GM06990 (cell line): ENCODE results near the gene GAS1.

Source experiments
- DNase-seq: peaks from one replicate; pipeline ENCODE4 v3.0.0-alpha.2; 2011; ENCODE audit not compliant: insufficient read length; ENCODE audit errors: extremely low read depth
- H3K27me3 ChIP-seq: replicated peaks from 2 replicates; pipeline ENCODE4 v1.6.0; 2011; ENCODE audit warnings: low read length; ENCODE audit not compliant: control insufficient read depth, insufficient read depth
- H3K36me3 ChIP-seq: 2 replicates; pipeline ENCODE4 v1.5.1; 2011; ENCODE audit warnings: low read length; ENCODE audit not compliant: control insufficient read depth, insufficient read depth
- H3K4me3 ChIP-seq: replicated peaks from 2 replicates; pipeline ENCODE4 v1.5.1; 2011; ENCODE audit warnings: low read depth, mild to moderate bottlenecking, control low read depth, low read length
- CTCF ChIP-seq: IDR thresholded peaks from 2 replicates; pipeline ENCODE4 v1.5.1; 2011; ENCODE audit warnings: low read length, control low read depth, mild to moderate bottlenecking, inconsistent platforms; ENCODE audit not compliant: insufficient read depth, poor library complexity, severe bottlenecking

GAS1 gene

GRCh38 chr9:86943201-86944113, 3.8 kb downstream of the GAS1 start:
- Histone ChIP-seq H3K27me3 (peaks cover 2% of the 10 kb centered on the region), H3K4me3 (no peak overlapping the region), H3K36me3 (no peaks in the 10 kb centered on the region)
- TF ChIP-seq CTCF = no peak
- DNase-seq = no peak

GRCh38 chr9:86942281-86943200, 4.8 kb downstream of the GAS1 start:
- Histone ChIP-seq H3K27me3 (peaks cover 2% of the 10 kb centered on the region), H3K4me3 (no peak overlapping the region), H3K36me3 (no peaks in the 10 kb centered on the region)
- no peak for DNase-seq
- no peak for TF ChIP-seq CTCF

GRCh38 chr9:86941197-86941596, 6.1 kb downstream of the GAS1 start:
- TF ChIP-seq CTCF = no peak
- H3K4me3 ChIP-seq = no peak overlapping the region
- peaks cover 2% of the 10 kb centered on the region for H3K27me3 ChIP-seq
- H3K36me3 ChIP-seq = no peaks in the 10 kb centered on the region
- no peak for DNase-seq

GRCh38 chr9:86940774-86941173, 6.5 kb downstream of the GAS1 start:
- no peak overlapping the region for H3K4me3 ChIP-seq
- no peaks in the 10 kb centered on the region for H3K36me3 ChIP-seq
- no peak for TF ChIP-seq CTCF
- no peak for DNase-seq
- peaks cover 2% of the 10 kb centered on the region for H3K27me3 ChIP-seq

- TF ChIP-seq CTCF = no peak
- Histone ChIP-seq H3K36me3 (no peaks in the 10 kb centered on the region), H3K27me3 (no peaks in the 10 kb centered on the region; the same call in none of the 2 replicates), H3K4me3 (no peak overlapping the region)
- DNase-seq = no peak
Measured at GRCh38 chr9:86939891-86940290, 7.4 kb downstream of the GAS1 start.
